K562 (cell line): ENCODE results near the gene DAPK1. TPM values are rescaled to one million over a fixed set of nuclear protein-coding genes. Genes with fewer than 3 reads are reported as not detected.

Experiments
- AFF4 ChIP-seq: sonication (generic); formaldehyde crosslinking; IDR thresholded peaks from 2 replicates; pipeline ENCODE4 v1.8.0; 2023; ENCODE audit warnings: mild to moderate bottlenecking, missing genetic modification reagents
- ARID3B ChIP-seq: fragments of 250-450 bp; sonication (Bioruptor Pico); IDR thresholded peaks from 2 replicates; pipeline ENCODE4 v1.4.0; 2020; ENCODE audit warnings: borderline replicate concordance
- ATF2 ChIP-seq: sonication (generic); formaldehyde crosslinking; IDR thresholded peaks from 2 replicates; pipeline ENCODE4 v1.8.1; 2022; ENCODE audit warnings: missing genetic modification reagents
- COPS2 ChIP-seq: fragments of 450-650 bp; conservative IDR thresholded peaks from 2 replicates; pipeline ENCODE4 v1.6.1; 2016; ENCODE audit warnings: mild to moderate bottlenecking, moderate library complexity
- CREB3L1 ChIP-seq: fragments of 450-650 bp; IDR thresholded peaks from 2 replicates; pipeline ENCODE4 v1.6.1; 2014; ENCODE audit warnings: low read depth, mild to moderate bottlenecking, moderate library complexity, borderline replicate concordance
- MCM2 ChIP-seq: fragments of 450-650 bp; IDR thresholded peaks from 2 replicates; pipeline ENCODE4 v1.6.1; 2017; ENCODE audit warnings: low read depth, mild to moderate bottlenecking
- NFIC ChIP-seq: fragments of 450-650 bp; IDR thresholded peaks from 2 replicates; pipeline ENCODE4 v1.6.1; 2017; ENCODE audit warnings: mild to moderate bottlenecking, inconsistent platforms
- POLR2AphosphoS2 ChIP-seq: IDR thresholded peaks from 2 replicates; pipeline ENCODE4 v1.6.1; 2012; ENCODE audit warnings: low read length, improper control_type of control experiment
- PRPF4 ChIP-seq: fragments of 200-400 bp; formaldehyde crosslinking; IDR thresholded peaks from one replicate; pipeline ENCODE4 v1.6.1; 2017; ENCODE audit warnings: low read length, low read depth, mild to moderate bottlenecking; ENCODE audit not compliant: insufficient read depth, poor library complexity, severe bottlenecking
- RFX7 ChIP-seq: fragments of 250-450 bp; sonication (Bioruptor Pico); IDR thresholded peaks from 2 replicates; pipeline ENCODE4 v1.5.1; 2021; ENCODE audit warnings: mild to moderate bottlenecking
- SAP30 ChIP-seq: fragments of 200-600 bp; sonication (generic); IDR thresholded peaks from 2 replicates; pipeline ENCODE4 v1.6.1; 2012; ENCODE audit warnings: borderline replicate concordance, low read depth, mild to moderate bottlenecking, moderate library complexity, low read length, control low read depth, inconsistent platforms; ENCODE audit not compliant: insufficient read depth, poor library complexity, severe bottlenecking
- THRAP3 ChIP-seq: fragments of 450-650 bp; IDR thresholded peaks from 2 replicates; pipeline ENCODE4 v1.6.1; 2016; ENCODE audit warnings: mild to moderate bottlenecking, inconsistent platforms, borderline replicate concordance
- ZNF311 ChIP-seq: fragments of 250-450 bp; sonication (Bioruptor Pico); IDR thresholded peaks from 2 replicates; pipeline ENCODE4 v1.4.0; 2020; ENCODE audit warnings: mild to moderate bottlenecking, moderate library complexity
- ZNF57 ChIP-seq: fragments of 450-650 bp; formaldehyde crosslinking; IDR thresholded peaks from 2 replicates; pipeline ENCODE4 v1.4.0; 2020; ENCODE audit warnings: mild to moderate bottlenecking, moderate library complexity
- ZNF655 ChIP-seq: fragments of 250-450 bp; sonication (Bioruptor Pico); IDR thresholded peaks from 2 replicates; pipeline ENCODE4 v1.5.0; 2021
- polyA plus RNA-seq, 8 experiments: library from polyadenylated mRNA; depleted of rRNA in 4 of 8; stranded (reverse) in 5 of 8; unstranded in 3 of 8; fragments of >200 nt; fragmentation: Nextera tagmentation in 2 of 8; fragmentation: Illumina TruSeq in 1 of 8; extraction: Ambion mirVana in 2 of 8; extraction: Trizol in 1 of 8; gene quantifications; 2 replicates each; pipeline versions ENCODE4 v1.2.1 to v1.2.3, GENCODE V29; 2011 to 2014; ENCODE audit warnings: inconsistent platforms in 1 of 8, missing spikeins in 1 of 8
- total RNA-seq, 7 experiments: library from RNA; depleted of rRNA in 6 of 7; stranded (reverse); fragments of >200 nt in 6 of 7; fragmentation: Illumina TruSeq in 2 of 7; extraction: Trizol in 2 of 7; gene quantifications; 2 replicates each; pipeline versions ENCODE4 v1.2.1 to v1.2.3, GENCODE V29; 2011 to 2021; ENCODE audit warnings: low replicate concordance in 1 of 7

DAPK1 gene
- total and polyA plus RNA-seq, 9 of the 15 experiments (the other 6 are each of a cell fraction or from before 2014, with no cell fraction given): 1.7 to 26.4 (median 15.8) TPM

- TF ChIP-seq AFF4 (CRISPR knock-in tag): no peak
- TF ChIP-seq RFX7 (CRISPR knock-in tag): no peak
- TF ChIP-seq ATF2 (CRISPR knock-in tag): no peak
- no peak for TF ChIP-seq POLR2AphosphoS2
- no peak for TF ChIP-seq SAP30
- TF ChIP-seq COPS2: no peak
- no peak for TF ChIP-seq ZNF57 (CRISPR knock-in tag)
- TF ChIP-seq ZNF655: no peak
- peak; percentile 59 for TF ChIP-seq NFIC
- TF ChIP-seq ARID3B: no peak
- no peak for TF ChIP-seq ZNF311 (CRISPR knock-in tag)
- no peak for TF ChIP-seq MCM2
- TF ChIP-seq CREB3L1: peak; percentile 74; the same call in 1 of the 2 replicates
- TF ChIP-seq THRAP3: no peak
- TF ChIP-seq PRPF4: no peak
These were observed 177.1 kb downstream of the DAPK1 start (continued) for GRCh38 chr9:87674565-87675299.
